HG03571 (cell line): ENCODE results near the gene SUMO3.

Source experiments
- ATAC-seq: cut with Tn5 transposase; IDR thresholded peaks from one replicate; pipeline ENCODE4 v1.9.1; 2021; ENCODE audit not compliant: unreplicated experiment

Gene SUMO3

GRCh38 chr21:44762221-44763049 is 55.4 kb downstream of the SUMO3 start:
- ATAC-seq: no peak

DNA sequence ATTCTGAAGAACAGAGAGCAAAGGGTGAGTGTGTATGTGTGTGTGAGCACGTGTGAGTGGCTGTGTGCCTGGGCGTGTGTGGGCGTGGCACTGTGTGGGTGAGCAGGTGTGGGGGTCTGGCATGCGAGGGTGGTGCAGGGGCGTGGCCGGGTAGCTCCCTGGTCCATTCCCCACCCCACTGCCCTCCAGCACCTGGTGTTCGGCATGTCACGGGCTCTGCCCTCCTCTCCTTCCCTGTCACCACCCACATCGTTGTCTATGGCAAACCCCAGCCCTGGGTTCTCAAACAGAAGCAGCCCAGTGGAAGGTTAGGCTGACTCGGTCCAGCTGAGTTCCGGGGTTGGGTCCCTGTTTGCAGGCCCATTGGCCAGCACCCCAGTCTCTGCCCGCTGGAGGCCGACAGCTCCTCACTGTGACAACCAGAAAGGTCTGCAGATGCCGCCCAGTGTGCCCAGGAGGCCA is 56.1 kb downstream of the SUMO3 start:
- no peak for ATAC-seq

GRCh38 chr21:44761011-44761729 is 56.7 kb downstream of the SUMO3 start:
- no peak for ATAC-seq

GRCh38 chr21:44760376-44760775 is 57.5 kb downstream of the SUMO3 start:
- no peak for ATAC-seq

- no peak for ATAC-seq
Measured at GRCh38 chr21:44759628-44760285, 58.1 kb downstream of the SUMO3 start.

DNA sequence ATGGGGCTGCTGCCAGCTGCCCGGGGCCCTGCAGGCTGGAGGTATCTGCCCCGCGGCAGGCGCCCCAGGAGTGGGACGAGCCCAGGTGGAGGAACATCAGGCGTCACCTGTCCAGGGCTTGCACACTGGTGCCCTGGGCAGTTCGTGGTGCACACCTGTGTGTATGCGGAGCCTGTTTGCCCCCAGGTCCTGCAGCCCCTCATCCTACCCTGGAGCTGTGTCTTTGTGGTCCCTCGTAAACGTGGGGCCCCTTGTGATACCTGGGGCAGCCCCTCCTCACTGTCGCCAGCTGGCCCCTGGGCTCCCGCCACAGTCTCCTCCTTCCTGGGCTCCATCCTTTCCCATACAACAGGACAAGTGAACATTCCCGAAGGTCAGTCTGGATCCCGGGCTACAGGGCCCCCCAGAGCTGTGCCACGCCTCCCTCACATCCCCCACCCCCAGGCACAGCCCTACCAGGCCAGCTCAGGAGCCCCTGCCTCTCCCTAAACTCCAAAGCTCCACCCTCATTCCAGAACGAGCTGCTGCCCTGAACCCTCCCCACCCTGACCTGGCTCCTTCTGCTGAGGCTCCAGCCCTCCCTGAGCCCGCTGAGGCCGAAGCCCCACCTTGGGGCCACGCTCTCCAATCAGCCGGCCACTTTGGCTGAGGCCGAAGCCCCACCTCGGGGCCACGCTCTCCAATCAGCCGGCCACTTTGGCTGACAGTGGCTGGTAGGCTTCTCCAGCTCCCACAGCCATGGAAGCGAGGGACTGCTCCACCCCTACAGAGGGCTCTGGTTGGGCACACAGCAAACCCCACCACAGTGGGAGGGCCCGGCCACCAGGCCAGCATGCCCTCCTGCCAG is 58.9 kb downstream of the SUMO3 start:
- no peak for ATAC-seq

DNA sequence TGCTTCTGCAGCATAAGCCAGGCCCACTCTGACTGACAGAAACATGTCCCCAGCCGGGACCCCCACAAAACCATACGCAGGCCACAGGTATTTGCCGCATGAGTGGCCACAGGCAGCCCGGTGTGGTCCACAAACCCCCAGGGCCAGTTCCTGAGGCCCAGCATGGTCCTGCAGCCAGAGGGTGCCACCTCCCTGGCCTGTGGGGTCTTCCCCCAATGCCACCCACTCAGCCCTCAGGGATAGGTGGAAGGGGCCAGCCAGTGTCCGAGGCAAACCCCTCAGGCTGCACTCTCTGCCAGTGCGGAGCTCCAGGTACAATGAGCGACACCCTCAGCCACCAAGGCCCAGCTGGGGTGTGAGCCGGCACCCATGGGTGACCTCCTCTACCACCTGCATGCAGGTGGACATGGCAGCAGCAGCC is 59.7 kb downstream of the SUMO3 start:
- no peak for ATAC-seq

DNA sequence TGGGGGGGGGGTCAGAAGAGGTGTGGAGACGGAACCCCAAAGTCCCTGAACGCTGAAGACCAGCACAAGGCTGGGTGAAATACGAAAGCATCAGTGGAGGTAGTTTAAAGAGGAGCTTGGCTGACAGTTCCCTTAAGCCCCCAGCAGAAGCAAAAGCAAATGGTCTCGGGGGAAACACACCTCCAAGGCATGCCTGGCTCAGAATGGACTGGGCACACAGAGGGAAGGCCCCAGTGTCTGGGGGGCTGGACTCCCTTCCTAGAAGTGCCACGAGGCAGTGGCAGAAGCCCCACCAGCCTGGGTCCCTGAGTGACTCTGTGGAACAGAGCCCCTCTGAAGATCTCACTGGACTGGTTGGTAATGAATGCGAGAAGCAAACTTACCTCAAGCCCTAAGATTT is 60.1 kb downstream of the SUMO3 start:
- ATAC-seq: no peak

DNA sequence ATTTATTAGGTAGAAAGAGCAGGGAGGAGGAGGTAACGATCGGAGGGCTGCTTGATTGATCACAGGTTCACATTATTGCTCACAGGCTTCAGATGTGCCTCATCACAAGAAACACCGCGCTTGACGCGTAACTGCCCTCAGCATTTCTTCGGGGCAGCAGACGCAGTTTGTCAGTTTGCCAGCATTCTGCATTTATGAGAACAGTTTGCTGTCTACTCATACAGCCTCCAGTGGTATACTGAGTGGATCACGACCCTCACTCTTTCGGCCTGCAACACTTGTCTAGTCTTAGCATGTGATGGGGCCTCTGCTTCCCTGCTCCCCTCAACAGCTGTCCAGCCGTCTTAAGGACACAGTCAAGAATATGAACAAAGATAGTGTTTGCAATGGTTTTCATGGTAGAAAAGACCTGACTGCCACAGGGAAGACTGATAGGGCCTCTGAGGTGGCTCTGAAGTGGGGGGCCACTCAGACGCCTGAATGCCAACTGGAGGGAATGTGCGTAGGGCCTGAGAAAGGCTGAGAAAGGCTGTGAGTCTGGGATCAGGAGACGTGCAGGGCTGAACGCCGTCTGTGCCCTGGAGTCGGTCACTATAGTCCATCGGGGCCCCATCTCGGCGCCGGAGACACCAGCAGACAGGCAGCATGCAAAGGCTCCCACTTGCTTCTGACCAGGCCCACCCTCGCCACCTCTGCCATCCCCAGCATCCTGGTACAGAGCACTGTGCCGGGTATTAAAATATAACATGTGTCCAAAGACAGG is 61.3 kb downstream of the SUMO3 start:
- ATAC-seq: no peak
